HUDEP-2 (cell line): ENCODE data around the gene EIF2D.

Source experiments
- DNase-seq, 76 experiments: peaks; one replicate each; lab custom pipeline; 2025; ENCODE audit not compliant: unreplicated experiment in 76 of 76; lab: John Stamatoyannopoulos, UW

The EIF2D gene

DNA sequence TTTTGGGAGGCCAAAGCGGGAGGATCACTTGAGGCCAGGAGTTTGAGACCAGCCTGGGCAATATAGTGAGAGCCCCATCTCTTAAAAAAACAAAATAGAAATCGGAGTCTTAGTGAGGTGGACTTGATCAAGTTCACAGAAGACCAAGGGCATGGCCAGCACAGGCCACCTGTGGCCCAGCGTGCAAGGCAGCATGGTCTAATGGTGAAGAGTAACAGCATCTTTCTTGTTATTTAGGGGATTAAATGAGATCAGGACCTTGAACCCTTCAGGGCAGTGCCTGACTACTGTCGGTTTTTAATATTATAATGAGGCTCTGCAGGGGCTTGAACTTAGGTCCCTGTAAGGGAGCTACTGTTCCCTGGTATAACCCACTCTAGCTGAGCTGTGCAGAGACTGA, 38.5 kb downstream of the EIF2D start:
- no peak for DNase-seq

DNA sequence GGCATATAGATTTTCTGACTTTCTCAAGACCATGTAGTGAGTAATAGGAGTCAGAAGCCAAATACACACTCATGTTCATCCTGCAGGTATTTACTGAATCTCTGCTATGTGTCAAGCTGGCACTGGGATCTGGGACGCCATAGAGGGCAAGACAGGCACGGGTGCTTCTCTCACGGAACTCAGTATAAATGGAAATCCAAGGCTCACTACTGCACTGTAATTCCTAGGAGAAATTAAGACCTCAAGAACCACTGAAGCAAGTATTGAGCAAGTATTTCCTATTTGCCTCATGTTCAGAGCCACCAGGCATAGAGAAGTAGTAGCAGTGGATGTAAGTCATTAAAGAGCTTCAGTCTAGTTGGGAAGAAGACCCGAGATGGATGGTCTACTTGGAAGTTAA, 38.9 kb downstream of the EIF2D start:
- no peak for DNase-seq

DNA sequence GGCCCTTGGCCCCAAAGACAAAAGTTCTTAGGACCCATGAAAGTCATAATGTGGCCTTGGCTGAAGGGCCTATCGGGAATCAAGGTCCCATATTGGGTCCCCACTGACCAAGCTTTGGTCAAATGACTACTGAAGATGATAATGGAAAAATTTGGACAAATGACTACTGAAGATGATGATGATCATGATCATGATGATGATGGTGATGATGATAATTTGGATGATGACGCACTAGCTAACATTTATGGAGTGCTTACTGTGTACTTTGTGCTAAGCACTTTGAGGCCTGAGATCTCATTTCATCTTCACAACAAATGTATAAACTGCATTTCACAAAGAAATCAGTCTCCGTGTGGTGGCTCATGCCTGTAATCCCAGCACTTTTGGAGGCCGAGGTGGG, 39.4 kb downstream of the EIF2D start:
- no peak for DNase-seq

DNA sequence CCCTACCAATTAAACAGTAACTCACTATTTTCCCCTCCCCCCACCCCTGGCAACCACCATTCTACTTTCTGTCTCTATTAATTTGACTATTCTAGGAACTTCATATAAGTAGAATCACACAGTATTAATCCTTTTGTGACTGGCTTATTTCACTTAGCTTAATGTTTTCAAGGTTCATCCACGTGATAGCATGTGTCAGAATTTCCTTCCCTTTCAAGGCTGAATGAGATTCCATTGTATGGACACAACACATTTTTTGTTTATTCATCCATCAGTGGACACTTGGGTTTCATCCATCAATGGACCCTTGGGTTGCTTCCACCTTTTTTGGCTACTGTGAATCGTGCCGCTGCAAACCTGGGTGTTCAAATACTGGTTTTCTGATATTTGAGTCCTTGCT, 41.7 kb downstream of the EIF2D start:
- no peak for DNase-seq

DNA sequence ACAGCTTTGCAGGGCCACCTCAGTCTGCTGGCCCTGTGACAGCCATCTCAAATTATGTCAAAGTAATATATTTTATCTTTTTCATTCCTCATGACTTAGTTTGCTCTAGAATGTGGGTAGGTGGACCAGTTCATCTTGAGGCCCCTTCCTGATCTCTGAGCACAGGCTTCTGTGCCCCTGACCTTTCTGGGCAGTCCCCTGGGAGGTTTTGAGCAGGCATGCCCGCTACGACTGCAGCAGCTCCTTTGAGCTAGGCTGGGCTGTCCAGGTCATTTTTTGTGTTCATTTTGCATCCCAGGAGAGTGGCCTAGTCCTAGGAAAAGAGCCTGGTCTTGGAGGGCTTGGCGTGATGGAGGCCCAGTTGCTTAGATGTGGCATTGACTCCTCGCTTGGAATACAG, 42.7 kb downstream of the EIF2D start:
- DNase-seq: no peak

DNA sequence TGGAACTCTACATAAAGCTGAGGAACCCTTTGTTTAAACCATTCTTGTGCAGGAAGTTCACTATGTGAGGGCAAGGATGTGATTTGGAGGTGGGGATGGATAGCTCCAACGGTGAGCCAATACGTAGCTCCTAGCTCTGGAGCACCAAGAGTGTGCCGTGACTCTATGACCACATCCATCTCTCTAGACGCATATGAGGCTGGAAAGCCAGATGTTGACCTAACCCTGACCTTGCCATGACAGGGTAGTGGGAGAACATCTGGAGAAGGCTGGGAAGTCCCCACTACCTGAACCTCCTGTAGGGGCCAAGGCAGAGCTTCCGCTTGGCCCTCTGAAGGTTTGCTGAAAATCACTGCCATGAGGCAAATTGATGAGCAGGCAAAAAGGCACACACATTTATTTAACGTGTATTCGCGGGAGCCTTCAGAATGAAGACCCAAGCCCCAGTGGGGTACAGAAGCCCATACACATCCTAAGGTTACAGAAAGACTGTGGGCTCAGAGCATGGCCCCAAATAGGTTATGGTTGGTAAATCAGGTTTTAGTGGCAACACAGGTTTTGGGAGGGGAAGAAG, 43.4 kb downstream of the EIF2D start:
- DNase-seq: no peak

DNA sequence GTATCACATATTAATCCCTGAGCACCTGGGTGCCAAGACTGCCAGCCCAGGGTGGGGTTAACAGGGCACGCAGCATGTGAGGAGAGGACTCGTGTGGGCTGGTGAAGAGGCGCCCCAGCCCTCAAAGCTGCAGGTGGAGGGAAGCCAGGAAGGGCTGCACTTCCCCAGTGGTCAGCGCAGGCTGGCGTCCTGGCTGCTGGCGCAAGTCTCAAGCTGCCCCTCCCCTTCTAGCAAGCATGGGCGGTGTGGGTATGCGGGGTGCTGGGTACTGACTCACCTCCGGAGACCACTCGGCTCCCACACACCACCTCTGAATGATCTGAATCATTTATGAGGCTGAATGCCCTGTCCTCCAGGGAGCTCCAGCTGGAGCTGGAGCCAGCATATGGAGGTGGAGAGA, 44.0 kb downstream of the EIF2D start:
- DNase-seq: no peak

DNA sequence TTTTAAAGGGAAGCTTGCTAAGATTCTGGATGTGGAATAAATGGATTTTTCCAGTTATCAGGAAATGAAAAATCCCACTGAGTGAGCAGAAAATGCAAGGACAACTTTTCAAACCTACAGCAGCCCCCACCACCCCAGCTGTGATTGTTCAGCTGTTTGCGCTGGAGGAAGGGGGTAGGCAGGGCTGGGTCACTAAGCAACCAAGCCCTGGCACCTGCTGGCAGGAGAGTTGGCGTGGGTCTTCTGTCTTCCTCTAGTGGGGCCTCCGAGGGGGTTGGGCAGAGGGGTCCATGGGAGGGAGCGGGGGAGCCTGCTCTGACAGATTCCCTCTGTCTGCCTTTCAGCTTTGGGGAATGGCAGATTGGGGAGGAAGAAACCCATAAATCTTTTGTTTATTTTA, 45.3 kb downstream of the EIF2D start:
- DNase-seq: no peak

DNA sequence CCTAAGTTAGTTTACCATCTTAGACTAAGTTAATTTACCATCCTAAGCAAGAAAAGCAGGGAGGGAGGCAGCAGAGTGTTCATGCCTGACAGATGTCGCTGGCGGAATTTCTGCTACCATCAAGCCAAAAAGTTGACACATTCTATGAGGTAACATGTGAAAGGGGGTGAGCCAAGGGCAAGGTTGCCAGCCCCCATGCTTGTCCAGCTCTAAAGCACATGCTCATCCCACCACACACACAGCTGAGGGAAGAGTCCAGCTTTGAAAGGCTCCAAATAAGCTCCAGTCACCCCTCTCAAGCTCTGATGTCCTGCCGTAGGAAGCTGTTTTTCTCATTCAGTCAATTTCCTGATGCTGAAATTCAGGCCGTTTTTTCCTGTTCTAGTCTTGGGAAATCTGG, 46.3 kb downstream of the EIF2D start:
- no peak for DNase-seq

DNA sequence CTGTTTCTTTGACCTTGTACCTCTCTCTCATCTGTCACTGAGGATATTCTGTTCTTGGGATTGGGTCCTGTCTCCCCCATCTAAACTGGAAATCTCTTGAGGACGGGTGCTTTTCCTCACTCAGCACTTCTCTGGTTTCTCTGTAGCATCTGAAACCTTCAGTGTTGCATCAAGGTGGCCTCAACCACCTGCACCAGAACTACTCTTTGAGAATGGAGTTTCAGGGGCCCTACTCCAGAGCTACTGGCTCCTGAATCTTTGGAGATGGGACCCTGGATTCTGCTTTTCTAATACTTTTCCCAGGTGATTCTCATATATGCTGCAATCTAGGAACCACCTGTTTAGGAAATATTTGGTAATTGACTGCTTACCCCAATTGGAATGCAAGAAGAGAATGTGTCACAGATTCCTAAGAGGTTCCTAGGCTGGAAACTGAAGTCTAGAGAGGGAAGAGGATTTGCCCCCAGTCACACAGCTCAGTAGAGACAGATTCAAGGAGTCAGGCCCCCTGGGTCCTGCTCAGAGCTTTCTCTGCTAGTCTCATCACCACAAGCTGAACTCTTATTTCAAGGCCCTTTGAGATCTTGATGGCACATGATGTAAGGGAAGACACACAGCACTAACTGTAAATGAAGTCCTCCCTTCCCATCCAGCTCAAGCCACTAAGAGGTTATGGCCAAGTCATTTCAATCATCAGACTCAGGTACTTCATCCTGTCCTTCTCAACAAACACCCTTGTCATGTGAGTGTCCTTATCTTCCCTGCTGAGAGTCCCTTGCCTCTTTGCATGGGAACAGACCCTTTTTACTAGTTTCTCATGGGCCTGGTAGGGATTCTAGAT, 48.7 kb downstream of the EIF2D start:
- DNase-seq: no peak

DNA sequence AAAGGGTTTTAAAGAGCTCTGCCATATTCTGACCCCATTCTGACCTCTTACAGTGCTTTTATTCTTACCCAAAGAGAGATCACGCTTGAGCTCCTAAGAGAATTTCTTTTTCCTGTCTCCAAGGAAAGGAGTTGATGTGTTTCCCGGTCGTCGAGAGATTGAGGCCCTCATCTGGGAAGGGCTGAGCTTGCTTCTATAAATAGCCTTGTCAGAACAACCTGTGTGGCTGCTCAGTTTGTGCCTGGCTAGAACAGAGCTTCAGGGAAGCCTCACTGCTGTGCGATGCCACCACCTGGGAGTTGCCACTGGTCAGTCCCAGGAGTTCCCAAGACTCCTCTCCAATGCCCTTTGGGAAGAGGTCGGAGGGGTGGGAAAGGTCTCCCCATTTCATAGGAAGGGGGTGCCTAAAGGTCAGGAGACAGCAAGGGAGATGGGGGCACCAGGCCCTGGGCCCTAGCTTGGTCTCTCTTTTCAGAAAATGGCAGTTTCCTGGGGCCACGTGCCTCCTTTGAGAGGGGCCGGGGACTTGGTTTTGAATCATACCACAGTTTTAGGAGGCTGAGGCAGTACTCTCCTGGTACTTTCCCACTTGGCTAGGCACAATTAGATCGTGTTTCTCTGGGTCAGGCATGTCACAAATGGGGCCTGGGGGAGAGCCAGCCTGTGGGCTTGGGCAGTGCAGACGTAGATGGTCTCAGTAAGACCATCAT, 52.1 kb downstream of the EIF2D start:
- DNase-seq: no peak

DNA sequence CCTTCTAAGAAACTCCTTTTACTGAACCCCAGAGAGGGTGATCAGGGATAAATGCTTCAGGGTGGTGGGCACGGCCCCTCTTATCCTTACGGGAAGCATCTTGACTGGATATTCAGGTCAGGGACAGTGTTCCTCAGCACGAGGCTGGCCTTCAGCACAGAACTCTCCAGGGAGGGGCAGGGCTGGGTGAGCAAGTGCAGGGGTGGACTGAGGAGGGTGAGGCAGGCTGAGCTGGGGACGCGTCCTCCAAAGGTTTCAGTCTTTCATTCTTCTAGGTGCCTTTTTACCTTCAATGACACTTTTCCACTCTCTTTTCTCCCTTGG, 52.6 kb downstream of the EIF2D start:
- peak in 27 of 76 experiments; percentile 2 to 48 (median 22) for DNase-seq

DNA sequence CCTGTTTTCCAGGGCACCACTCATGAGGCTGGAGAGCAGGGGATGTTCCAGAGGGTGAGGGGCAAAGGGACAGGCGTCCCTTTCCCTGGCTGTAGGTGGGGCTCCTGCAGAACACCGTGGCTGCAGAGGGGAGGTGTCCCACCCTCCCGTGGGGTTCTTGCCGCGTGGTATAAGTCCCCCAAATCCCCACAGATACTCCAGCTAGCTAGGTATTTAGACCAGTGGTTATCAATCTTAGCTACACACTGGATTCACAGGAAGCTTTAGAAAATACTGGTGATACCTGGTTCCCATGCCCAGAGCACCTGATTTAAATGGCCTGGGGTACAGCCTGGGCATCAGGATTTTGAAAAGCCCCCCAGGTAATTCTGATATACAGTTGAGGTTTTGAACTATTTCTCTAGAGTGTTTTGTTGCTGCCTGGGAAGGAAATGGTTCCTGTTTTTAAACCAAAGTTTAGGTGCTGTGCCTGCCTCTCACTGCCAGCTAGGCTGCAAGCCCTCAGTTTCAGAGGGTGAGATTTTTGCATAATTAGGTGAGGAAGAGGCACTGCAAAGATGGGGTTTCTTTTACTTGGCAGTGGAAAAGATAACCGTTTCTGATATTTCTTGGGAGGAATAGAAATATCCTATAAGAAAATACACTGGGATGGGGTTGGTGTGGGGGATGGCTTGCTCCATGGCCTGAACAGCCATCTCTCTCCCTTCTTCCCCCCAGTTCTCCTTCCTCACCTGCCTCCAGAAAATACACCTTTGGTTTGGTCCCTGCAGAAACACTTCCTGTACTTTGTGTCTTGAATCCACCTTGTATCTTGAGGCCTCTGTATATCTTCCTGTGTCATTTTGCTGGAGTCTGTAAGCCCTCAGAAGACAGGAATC, 53.2 kb downstream of the EIF2D start:
- no peak for DNase-seq

DNA sequence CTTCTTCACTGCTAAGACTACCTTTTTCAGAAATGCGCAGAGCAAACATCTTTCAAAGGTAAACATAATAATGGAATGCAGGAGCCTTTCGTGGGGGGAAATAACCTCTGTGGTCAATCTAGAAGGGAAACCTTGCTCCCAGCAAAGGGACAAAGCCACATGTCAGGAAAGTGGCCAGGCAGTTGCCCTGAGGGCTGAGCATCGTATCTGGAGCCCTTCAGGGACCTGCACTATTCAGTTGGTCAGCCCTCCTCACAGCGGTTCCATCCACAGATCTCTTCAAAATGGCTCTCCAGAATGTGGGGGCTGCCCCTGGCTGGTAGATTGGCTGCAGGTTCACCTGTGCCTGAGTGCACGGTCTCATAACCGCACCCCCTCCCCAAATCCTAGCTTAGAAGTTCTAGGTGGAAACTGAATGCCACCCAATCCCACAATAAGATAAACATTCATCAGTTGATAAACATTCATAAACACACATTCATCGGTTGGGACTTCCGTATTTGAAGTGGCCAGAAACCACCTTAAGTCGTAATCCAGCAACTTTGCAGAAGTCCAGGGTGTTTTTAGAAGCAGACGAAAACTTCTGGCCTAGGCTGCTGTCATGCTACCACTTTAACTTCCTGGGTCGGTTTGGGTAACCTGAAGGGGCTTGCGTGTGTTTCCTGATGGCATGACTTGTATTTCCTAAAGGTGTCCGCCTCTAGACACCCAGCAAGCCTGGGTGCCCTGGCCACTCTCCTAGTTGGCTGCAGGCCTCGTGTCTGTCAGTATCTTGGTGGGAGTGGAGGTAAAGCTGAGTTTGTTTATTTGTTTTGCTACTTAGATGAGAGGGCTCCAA, 54.4 kb downstream of the EIF2D start:
- DNase-seq: peak in 28 of 76 experiments; percentile 9 to 53 (median 21)

DNA sequence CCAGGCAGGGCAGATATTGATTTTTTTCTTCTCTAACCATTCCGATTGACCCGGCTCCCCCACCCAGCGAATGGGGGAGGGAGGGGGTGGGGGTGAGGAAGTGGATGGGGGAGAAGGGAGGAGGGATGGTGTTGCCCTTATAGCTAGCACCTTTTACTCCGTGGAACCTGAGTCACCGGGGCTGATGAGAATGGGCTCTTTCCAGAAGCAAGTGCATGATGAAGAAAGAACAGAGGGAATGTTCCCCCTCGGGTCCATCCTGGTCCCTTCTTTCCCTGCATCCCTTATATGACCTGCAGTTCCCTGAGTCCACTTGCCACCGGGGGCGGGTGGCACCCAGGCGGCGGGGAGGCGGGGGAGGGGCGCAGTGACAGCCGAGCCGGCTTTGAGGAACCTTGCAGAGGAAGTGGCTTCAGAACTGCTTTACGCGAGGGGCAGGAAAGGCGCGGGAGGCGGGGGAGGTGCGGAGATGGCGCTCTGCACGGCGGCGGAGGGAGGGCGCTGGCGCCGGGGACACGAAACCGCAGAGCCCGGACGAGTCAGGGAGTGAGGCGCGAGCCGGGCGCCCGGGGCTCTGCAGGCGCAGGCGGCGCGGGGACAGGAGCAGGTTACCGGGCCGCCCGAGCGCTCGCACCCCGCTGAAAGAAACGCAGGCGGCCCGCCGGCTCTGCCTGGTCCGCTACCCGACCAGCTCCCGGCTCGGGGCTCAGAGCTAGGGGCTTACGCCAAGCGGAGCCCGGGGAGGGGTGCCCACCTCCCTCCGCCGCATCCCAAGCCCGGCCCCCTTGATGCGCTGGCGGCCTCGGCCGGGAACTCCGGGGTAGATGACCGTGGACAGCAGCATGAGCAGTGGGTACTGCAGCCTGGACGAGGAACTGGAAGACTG, 55.3 kb downstream of the EIF2D start:
- DNase-seq: peak in 66 of 76 experiments; percentile 15 to 80 (median 62)

DNA sequence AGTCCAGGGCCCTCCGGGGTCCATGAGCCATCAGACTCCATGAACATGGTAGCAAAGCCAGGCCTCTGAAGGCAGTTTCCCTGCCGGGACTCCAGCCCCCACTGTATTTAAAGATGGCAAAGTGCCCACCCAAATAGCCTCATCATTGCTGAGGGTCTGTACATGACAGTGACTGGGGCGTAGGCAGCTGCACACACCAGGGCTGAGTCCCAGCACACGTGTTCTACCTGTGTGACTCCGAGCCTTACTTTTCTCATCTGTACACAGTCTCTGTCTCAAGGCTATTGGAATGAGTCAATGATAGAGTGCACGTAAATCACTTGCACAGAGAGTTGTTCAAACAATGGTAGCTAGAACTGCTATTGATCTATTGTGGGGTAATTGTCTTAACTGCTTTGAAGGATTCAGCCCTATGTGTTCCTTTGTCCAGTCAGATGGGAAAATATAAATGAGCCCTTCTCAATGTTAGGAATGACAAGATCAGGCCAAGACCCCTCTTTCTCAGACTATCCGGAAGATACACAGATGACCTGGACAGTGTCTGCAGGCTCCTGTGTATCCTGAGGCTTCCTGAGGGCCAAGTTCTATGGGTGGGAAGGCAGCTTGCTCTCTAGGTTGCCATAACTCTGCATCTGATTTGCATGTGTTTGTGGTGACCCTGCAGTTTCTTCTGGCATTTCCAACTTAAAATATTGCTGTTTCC, 56.1 kb downstream of the EIF2D start:
- no peak for DNase-seq

DNA sequence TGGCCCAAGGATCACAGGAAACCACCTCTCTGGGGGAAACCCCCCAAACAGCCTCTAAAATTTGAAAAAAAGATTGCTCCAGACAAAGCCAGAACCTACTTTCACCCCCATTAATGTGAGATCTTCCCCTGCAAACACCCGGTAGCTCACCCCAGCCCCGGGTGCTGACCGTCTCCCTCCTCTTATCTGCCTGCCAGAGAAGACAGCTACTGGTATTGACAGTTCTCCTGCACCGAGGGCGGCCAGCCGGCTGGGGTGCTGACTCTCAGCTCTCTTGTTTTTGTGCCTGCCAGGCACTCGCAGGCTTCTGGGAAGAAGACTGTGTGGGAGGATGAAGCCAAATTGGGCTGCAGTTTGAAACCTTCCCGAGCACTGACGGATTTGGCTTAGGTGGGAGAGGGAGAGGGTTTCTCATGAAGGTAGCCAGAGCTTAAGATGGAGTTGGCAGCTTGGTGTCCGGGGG, 56.8 kb downstream of the EIF2D start:
- DNase-seq: peak in 63 of 76 experiments; percentile 8 to 80 (median 42)

DNA sequence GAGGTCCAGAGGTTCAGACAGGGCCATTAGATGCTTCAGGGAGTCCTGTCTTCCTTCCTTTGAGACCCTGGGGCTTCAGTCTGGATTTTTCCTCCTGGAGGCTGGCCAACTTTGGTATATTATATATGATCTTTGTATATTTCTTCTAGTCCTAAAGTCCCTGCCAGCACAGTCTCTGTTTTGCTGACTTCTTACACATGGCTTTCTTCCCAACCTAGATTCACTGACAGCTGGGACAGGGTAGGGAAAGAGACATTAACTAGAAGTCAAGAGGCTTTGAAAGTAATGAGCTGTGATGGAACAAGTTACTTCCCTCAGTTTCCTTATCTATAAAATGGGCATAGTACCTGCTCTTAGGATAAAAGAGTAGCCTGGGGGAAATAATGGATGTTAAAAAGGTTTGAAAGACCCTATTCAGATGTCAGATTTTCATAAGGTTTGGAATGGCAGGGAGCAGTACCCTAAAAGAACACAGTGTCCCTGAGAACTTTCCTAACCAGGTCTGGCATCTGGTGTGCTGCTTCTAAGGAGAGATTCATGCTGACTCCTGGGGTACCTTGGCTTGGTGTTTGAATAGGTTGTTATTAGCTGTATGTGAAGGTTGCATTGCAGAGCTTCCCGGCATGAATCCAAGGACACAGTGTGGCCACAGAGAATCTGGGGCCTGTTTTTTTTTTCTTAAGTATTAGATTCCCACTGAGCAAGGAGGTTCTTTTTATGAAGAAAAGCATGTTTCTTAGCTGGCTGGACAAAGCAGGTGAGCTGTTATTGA, 57.4 kb downstream of the EIF2D start:
- no peak for DNase-seq
